Measurements from ENCODE around the gene MGAT2.

Gene MGAT2

GRCh38 chr14:49659526-49660455 is 39.2 kb downstream of the MGAT2 start:
- no peak overlapping the region for H3K4me3 ChIP-seq (IDR thresholded peaks at IDR 0.05; ENCODE audit: insufficient read depth, low read depth, low read length)

GRCh38 chr14:49670475-49670874 is 49.9 kb downstream of the MGAT2 start:
- H3K9ac ChIP-seq: no peak overlapping the region

More at GRCh38 chr14:49659526-49660455, 39.2 kb downstream of the MGAT2 start:
- Histone ChIP-seq H4K20me1 (ENCODE audit: insufficient read depth) (no peaks in the 10 kb centered on the region), H3K27ac (no peak overlapping the region), H3K4me1 (ENCODE audit: low read depth, poor library complexity, severe bottlenecking) (no peaks in the 10 kb centered on the region), H3K27me3 (ENCODE audit: insufficient read depth, low read depth) (no peaks in the 10 kb centered on the region), H3K36me3 (ENCODE audit: insufficient read depth) (no peaks in the 10 kb centered on the region), H3K79me2 (ENCODE audit: insufficient read depth, low read depth) (no peaks in the 10 kb centered on the region), H3K9ac (no peak overlapping the region), H3K4me2 (no peak overlapping the region), H2AFZ (ENCODE audit: low read depth) (no peak overlapping the region)
- no peak for TF ChIP-seq CTCF (conservative IDR thresholded peaks at IDR 0.05; ENCODE audit: low read depth, low read length)

More at GRCh38 chr14:49670475-49670874, 49.9 kb downstream of the MGAT2 start:
- no peak overlapping the region for H2AFZ ChIP-seq (ENCODE audit: low read depth)
- no peak for TF ChIP-seq CTCF (conservative IDR thresholded peaks at IDR 0.05; ENCODE audit: low read depth, low read length)
- H3K4me1 ChIP-seq (ENCODE audit: low read depth, poor library complexity, severe bottlenecking): no peaks in the 10 kb centered on the region
- no peaks in the 10 kb centered on the region for H4K20me1 ChIP-seq (ENCODE audit: insufficient read depth)
- H3K36me3 ChIP-seq (ENCODE audit: insufficient read depth): no peaks in the 10 kb centered on the region
- no peak overlapping the region for H3K4me2 ChIP-seq
- no peak overlapping the region for H3K27ac ChIP-seq
- no peak overlapping the region for H3K4me3 ChIP-seq (IDR thresholded peaks at IDR 0.05; ENCODE audit: insufficient read depth, low read depth, low read length)
- no peaks in the 10 kb centered on the region for H3K79me2 ChIP-seq (ENCODE audit: insufficient read depth, low read depth)
- H3K27me3 ChIP-seq (ENCODE audit: insufficient read depth, low read depth): no peaks in the 10 kb centered on the region
